HepG2 (cell line): ENCODE measurements around the gene RAB3B. TPM values are rescaled to one million over a fixed set of nuclear protein-coding genes. Genes with fewer than 3 reads are reported as not detected.

Experiments
- ATM ChIP-seq: fragments of 450-650 bp; IDR thresholded peaks from 2 replicates; pipeline ENCODE4 v1.7.1; 2017; ENCODE audit warnings: mild to moderate bottlenecking, borderline replicate concordance
- CCDC6 ChIP-seq: sonication (generic); formaldehyde crosslinking; IDR thresholded peaks from 2 replicates; pipeline ENCODE4 v1.8.1; 2022; ENCODE audit warnings: mild to moderate bottlenecking, missing genetic modification reagents, moderate library complexity
- HDAC1 ChIP-seq: sonication (generic); formaldehyde crosslinking; IDR thresholded peaks from 2 replicates; pipeline ENCODE4 v1.5.1; 2020; ENCODE audit warnings: mild to moderate bottlenecking, missing genetic modification reagents
- RBM22 ChIP-seq: fragments of 200-400 bp; formaldehyde crosslinking; optimal IDR thresholded peaks from 2 replicates; pipeline ENCODE3; 2017; ENCODE audit warnings: mild to moderate bottlenecking, low read length, moderate library complexity
- RFXAP ChIP-seq: sonication (generic); formaldehyde crosslinking; IDR thresholded peaks from 2 replicates; pipeline ENCODE4 v1.4.0; 2020; ENCODE audit warnings: missing genetic modification reagents, borderline replicate concordance
- SMAD1 ChIP-seq: sonication (generic); formaldehyde crosslinking; IDR thresholded peaks from 2 replicates; pipeline ENCODE4 v1.4.0; 2020; ENCODE audit warnings: missing genetic modification reagents, low read depth, mild to moderate bottlenecking, borderline replicate concordance
- TBP ChIP-seq: sonication (generic); formaldehyde crosslinking; IDR thresholded peaks from 2 replicates; pipeline ENCODE4 v1.5.0; 2020; ENCODE audit warnings: missing genetic modification reagents
- TBX2 ChIP-seq: sonication (generic); formaldehyde crosslinking; IDR thresholded peaks from 2 replicates; pipeline ENCODE4 v1.5.0; 2020; ENCODE audit warnings: missing genetic modification reagents, mild to moderate bottlenecking, borderline replicate concordance
- THAP7 ChIP-seq: sonication (generic); formaldehyde crosslinking; IDR thresholded peaks from 2 replicates; pipeline ENCODE4 v1.8.1; 2023; ENCODE audit warnings: mild to moderate bottlenecking, missing genetic modification reagents
- ZC3H13 ChIP-seq: sonication (generic); formaldehyde crosslinking; IDR thresholded peaks from 2 replicates; pipeline ENCODE4 v1.8.1; 2023; ENCODE audit warnings: mild to moderate bottlenecking, missing genetic modification reagents, moderate library complexity
- ZNF264 ChIP-seq: sonication (generic); formaldehyde crosslinking; IDR thresholded peaks from 2 replicates; pipeline ENCODE4 v1.4.0; 2020; ENCODE audit warnings: missing genetic modification reagents
- ZNF280D ChIP-seq: sonication (generic); formaldehyde crosslinking; IDR thresholded peaks from 2 replicates; pipeline ENCODE4 v1.5.1; 2020; ENCODE audit warnings: mild to moderate bottlenecking, missing genetic modification reagents
- ZNF318 ChIP-seq: sonication (generic); formaldehyde crosslinking; IDR thresholded peaks from 2 replicates; pipeline ENCODE4 v1.4.0; 2020; ENCODE audit warnings: mild to moderate bottlenecking, missing genetic modification reagents
- ZNF557 ChIP-seq: sonication (generic); formaldehyde crosslinking; IDR thresholded peaks from 2 replicates; pipeline ENCODE4 v1.4.0; 2020; ENCODE audit warnings: missing genetic modification reagents
- ZNF616 ChIP-seq: sonication (generic); formaldehyde crosslinking; IDR thresholded peaks from 2 replicates; pipeline ENCODE4 v1.5.0; 2020; ENCODE audit warnings: low read depth, mild to moderate bottlenecking, missing genetic modification reagents
- polyA plus RNA-seq, 8 experiments: library from polyadenylated mRNA; depleted of rRNA in 3 of 8; stranded (reverse) in 7 of 8; unstranded in 1 of 8; fragments of >200 nt; fragmentation: Illumina TruSeq in 4 of 8; extraction: Trizol in 4 of 8; gene quantifications; 2 replicates each; pipeline versions ENCODE4 v1.2.1 to v1.2.3, GENCODE V29; 2011 to 2016; ENCODE audit warnings: low read depth in 4 of 8, missing spikeins in 1 of 8, mixed read lengths in 1 of 8; ENCODE audit not compliant: insufficient read depth in 1 of 8
- total RNA-seq, 5 experiments: library from RNA; depleted of rRNA; stranded (reverse); fragments of >200 nt; fragmentation: Illumina TruSeq; extraction: Trizol; gene quantifications; 2 replicates each; pipeline ENCODE4 v1.2.3, GENCODE V29; 2016; ENCODE audit warnings: low read depth in 1 of 5

RAB3B gene
- total and polyA plus RNA-seq, 2 of the 13 experiments (the other 11 are each of a cell fraction or from before 2014, with no cell fraction given): 1.0 to 1.2 TPM

- TF ChIP-seq ZNF318 (CRISPR knock-in tag) (no peak), ZNF616 (no peak), TBX2 (CRISPR knock-in tag) (0 out of 2 replicates have a peak, but pooled peaks have one; percentile 49), TBP (CRISPR knock-in tag) (no peak), RBM22 (no peak), ZNF264 (0 out of 2 replicates have a peak, but pooled peaks have one; percentile 19), ATM (no peak), ZNF557 (CRISPR knock-in tag) (0 out of 2 replicates have a peak, but pooled peaks have one; percentile 46), RFXAP (peak; percentile 4; the same call in 1 of the 2 replicates), THAP7 (no peak), CCDC6 (CRISPR knock-in tag) (no peak; the same call in 1 of the 2 replicates), HDAC1 (CRISPR knock-in tag) (peak; percentile 89; the same call in 1 of the 2 replicates), ZC3H13 (CRISPR knock-in tag) (no peak), SMAD1 (peak; percentile 38; the same call in 1 of the 2 replicates), ZNF280D (CRISPR knock-in tag) (peak; percentile 59; the same call in 1 of the 2 replicates)
- TF ChIP-seq, all 625 proteins: peak for 46
Observed at GRCh38 chr1:51878308-51878615, 112.2 kb downstream of the RAB3B start (continued).
